ENCODE measurements around the gene BTN3A1.

DNA sequence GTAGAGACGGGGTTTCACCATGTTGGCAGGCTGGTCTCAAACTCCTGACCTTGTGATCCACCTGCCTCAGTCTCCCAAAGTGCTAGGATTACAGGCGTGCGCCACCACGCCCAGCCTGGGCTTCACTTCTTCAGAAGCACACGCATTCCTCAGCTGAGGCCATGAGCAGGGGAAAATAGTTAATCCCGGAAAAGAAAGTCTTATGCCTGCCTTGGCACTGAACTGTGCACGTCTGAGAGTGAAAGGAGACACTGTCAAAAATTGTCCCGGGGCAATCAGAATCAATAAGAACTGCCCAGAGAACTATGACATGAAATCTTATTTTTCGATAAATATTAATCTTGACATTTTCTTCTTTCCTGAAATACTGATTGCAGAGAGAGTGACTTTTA, 16.3 kb upstream of the BTN3A1 start:
- TF ChIP-seq CTCF (conservative IDR thresholded peaks at IDR 0.05; ENCODE audit: low read length) (no peak), EZH2phosphoT487 (IDR thresholded peaks at IDR 0.05; ENCODE audit: borderline replicate concordance, low read depth, low read length) (no peak)

All from OCI-LY7 (cell line).